Daoy (cell line): ENCODE measurements around the gene ZNF654. TPM values are rescaled to one million over a fixed set of nuclear protein-coding genes. Genes with fewer than 3 reads are reported as not detected.

Experiments used
- total RNA-seq: library from RNA; depleted of rRNA; stranded (reverse); fragments of >200 nt; shearing (Covaris generic); gene quantifications from 2 replicates; pipeline ENCODE4 v1.2.3, GENCODE V29; 2014; rRNA removed

Gene ZNF654
- total RNA-seq, 1 experiment from 2014 or later: 6.2 TPM

Other genes with a start within 250 kb of the ZNF654 start
- gene CGGBP1, start 250 bp upstream of the ZNF654 start, total RNA-seq: 25.8 and 28.6 TPM in 2 replicates
- 13.8 and 17.1 TPM in 2 replicates for gene C3orf38, start 90.7 kb downstream of the ZNF654 start, total RNA-seq